Sciatic nerve (tissue), 2 donors: Measurements from ENCODE around the gene TRIM8. TPM values are rescaled to one million over a fixed set of nuclear protein-coding genes. Genes with fewer than 3 reads are reported as not detected.

Experiments used
- ATAC-seq: fragments of 200-7000 bp; cut with Tn5 transposase; one replicate; pipeline ENCODE4 v1.9.1; 2020; ENCODE audit warnings: mild to moderate bottlenecking, moderate library complexity
- DNase-seq: peaks from one replicate; pipeline ENCODE4 v3.0.0-alpha.2; 2020; ENCODE audit warnings: low spot score
- intact Hi-C: fragments of 100-400 bp; cut with DNase I; formaldehyde crosslinking; loops from one replicate; pipeline ENCODE4 v1.14.2; 2022
- total RNA-seq: library from RNA; stranded (reverse); fragmentation: NEBNext Ultra II Directional; extraction: Animal tissue kit (Norgen Biotek cat#: 25700); gene quantifications from one replicate; pipeline ENCODE4 v1.2.1, GENCODE V29; 2021
- donor health status: DM: no; HTN: no; CAD: no.
- donor health status: DM: no; HTN: no; CAD: no.

Gene TRIM8
- total RNA-seq, 1 donor from 2014 or later, result 164 TPM

DNA sequence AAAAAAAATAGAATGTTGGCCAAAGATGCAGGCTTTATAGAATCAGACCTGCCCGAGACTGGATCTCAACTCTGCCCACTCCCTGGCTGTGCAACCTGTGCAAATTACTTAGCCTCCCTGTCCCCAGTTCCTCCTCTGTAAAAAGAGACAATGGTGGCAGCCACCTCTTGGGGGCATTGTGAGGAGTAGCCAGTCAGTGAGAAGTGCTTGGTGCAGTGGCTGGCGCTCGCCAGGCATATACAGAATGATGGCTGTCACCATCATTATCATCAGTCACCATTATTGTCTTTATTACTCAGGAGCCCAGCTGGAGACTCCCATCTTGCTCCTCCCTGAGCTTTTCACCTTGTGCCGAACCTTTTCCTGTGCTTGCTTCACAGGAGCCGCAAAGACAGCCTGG lies 29.4 kb upstream of the TRIM8 start:
- DNase-seq, result no peak
- intact Hi-C loops, result no loop called here
- ATAC-seq, result no peak

DNA sequence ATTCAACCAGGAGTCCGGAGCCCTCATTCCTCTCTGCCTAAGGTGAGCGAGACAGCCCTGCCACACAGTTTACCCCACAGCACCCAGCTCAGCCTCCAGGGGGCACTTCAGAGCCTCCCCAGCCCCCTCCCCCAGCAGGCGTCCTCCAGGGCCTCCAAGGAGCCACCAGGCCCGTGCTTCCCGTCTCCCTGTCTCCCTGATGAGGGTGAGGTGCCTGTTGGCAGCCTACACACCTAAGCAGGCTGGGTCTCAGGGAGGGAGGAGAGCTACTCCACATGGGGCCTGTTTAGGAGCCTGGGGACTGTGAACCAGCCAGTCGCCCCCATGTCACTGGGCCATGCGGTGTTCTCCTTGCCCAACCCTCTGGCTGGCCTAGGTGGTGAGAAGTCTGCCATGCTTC lies 28.9 kb upstream of the TRIM8 start:
- ATAC-seq (no peak), DNase-seq (no peak)
- intact Hi-C loops, result no loop called here

DNA sequence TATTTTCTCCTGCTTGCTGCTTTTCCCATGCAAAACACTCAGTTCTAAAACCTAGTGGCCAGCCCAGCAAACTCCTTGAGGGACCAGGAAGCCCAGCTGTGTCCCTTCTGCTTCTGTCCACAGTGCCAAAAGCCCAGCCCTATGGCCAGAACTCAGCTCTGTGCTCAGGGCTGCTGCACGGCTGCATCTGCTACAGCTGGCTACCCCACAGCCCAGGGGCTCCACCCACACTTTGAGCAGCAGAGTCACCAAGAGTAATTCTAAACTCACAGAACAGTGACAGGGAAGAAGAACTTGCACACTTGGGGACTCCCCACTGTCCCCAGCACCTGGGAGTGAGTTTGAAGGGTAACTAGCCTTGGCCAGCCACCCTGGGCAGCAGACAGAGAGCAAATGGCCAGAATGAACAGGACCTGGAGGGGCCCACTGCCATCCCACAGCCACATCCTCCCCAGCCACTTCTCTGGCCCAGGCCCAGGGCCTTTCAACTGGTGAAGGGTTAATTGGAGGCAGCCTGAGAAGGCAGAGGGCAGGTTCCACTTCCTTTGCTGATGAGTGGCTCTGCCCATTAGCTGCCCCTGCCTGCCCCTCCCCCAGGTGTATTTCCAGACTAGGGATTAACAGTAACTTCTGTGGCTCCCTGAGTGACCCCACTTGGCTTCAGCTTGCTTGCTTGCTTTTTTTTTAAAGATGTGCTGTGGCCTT lies 28.1 kb upstream of the TRIM8 start:
- DNase-seq, result no peak

DNA sequence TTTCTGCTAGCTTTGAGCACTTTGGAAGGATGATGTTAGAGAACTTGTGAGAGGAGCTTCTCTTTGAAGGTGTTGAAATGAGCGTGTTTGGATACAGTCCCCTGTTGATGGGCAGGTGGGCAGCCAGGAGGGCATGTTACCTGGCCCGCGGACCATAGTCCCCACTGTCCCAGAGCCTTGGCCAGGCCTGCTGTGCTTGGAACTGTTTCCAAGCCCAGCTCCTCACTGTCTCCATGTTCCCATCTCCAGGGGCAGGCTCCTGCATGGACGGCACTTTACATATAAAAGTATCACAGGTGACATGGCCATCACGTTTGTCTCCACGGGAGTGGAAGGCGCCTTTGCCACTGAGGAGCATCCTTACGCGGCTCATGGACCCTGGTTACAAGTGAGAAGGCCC lies 27.2 kb upstream of the TRIM8 start:
- ATAC-seq, result no peak
- no peak for DNase-seq
- intact Hi-C loops, result no loop called here

More for the DNA sequence above, 28.1 kb upstream of the TRIM8 start:
- ATAC-seq, result peak; percentile 77
- intact Hi-C loops, result no loop called here

DNA sequence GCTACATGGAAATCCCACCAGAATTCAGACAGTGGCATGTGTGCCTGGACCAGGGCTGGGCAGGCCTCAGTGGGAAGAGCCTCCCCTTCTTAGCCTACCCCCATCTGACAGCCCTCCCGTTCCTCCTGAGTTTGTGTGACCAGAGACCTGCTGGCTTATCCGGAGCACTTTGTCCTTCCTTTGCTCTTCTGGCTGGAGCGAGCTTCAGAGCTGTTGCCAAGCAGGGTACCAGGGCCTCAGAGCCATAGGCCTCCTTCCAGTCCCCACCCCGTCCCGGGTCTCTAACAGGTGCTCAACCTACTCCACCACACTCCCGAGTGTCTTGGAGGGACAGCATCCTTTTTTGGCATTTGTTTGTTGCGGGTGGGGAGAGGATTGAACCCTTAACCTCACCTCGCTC lies 26.5 kb upstream of the TRIM8 start:
- DNase-seq (no peak), ATAC-seq (no peak)
- intact Hi-C loops, result no loop called here

DNA sequence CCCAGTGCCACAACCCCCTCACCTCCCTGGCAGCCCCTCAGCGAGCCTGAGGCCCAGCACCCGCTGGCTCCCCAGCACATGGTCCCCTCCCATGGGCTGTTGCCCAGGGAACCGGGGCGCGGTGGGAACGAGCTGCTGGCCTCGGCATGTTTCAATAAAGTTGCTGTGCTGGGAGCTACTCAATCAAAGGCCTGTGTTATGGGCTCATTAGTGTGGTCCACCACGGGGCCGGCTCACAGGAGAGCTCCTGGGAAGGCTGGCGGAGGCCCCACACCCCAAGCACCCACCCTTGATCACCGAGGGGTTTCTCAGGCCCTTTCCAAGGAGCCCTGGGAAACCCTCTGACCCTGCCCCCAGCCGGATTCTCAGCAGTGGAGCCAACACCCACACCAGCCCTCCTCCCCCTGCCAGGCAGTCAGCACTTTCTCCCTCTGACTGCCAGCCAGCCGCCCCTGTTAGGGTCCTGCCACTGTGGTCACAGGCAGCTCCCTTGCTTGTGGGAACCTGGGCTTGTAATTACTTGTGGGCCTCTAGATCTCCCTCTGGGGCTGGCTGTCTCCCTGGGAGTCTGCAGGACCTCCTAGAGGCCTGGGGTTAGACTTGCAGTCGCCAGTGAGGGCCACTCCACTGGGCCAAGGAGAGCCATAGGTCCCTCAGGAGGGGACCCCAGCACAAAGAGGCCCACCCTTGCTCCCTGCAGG lies 24.8 kb upstream of the TRIM8 start:
- ATAC-seq (no peak), DNase-seq (peak; percentile 56)
- intact Hi-C loops, result no loop called here

DNA sequence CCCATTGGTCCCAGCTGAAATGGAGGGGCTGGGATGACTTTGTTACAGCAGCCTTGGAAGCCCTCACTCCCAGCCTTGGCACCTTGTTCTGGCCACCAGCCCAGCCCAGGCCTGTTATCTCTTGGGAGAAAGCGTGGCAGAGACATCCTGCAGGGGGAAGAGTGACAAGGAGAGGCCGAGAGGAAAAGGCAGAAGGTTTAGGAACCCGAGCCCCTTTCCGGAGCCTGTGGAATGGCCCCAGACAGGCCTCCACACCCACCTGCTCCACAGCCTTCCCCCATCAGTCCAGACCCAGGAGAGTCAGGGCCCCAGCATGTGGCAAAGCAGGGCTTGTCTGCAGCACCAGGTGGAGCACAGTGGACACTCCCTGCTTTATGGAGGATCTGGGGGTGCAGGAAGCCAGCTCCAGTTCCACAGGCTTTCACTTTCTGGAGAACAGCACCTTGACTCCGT lies 24.1 kb upstream of the TRIM8 start:
- peak; percentile 58 for DNase-seq
- no peak for ATAC-seq
- intact Hi-C loops, result no loop called here

DNA sequence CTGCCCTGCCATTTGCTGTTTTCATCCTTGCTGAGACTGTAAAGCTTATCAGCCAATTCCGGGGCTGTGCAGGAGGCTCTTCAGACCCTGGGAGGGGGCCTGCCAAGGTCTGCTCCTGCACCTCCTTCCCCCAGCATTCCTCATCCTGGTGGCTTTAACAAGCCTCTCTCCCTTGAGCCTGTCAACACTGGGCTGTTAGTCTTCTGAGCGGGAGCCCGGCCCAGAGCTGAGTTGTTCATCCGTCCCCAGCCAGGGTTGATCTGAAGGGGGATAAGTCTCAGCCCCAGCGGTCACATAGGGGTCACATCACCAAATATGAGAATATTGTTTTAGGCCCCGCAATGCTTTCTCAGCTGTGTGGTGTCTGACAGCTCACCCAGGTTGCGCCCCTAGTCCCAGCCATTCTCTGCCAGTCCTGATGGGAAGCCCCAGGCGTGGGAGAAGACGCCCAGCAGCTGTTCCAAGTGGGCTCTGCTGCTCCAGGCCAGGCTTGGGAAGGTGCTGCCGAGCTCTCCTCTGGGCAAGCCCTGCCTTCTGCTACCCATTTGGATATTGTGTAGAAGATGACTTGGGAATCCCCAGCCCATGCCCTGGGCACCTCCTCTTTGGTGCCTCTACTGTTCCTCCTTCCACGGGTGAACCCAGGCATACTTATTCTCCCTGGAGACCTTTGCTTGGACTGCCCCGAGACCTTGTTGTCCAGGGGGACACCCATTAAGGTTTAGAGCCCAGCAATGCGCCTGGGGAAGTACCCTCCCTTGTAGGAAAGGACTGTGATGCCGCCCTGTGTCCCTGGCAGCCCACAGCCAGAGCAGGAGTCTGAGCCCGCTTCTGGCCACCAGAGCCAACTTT lies 23.5 kb upstream of the TRIM8 start:
- intact Hi-C loops, result no loop called here
- peak; percentile 59 for DNase-seq
- ATAC-seq, result peak; percentile 10

DNA sequence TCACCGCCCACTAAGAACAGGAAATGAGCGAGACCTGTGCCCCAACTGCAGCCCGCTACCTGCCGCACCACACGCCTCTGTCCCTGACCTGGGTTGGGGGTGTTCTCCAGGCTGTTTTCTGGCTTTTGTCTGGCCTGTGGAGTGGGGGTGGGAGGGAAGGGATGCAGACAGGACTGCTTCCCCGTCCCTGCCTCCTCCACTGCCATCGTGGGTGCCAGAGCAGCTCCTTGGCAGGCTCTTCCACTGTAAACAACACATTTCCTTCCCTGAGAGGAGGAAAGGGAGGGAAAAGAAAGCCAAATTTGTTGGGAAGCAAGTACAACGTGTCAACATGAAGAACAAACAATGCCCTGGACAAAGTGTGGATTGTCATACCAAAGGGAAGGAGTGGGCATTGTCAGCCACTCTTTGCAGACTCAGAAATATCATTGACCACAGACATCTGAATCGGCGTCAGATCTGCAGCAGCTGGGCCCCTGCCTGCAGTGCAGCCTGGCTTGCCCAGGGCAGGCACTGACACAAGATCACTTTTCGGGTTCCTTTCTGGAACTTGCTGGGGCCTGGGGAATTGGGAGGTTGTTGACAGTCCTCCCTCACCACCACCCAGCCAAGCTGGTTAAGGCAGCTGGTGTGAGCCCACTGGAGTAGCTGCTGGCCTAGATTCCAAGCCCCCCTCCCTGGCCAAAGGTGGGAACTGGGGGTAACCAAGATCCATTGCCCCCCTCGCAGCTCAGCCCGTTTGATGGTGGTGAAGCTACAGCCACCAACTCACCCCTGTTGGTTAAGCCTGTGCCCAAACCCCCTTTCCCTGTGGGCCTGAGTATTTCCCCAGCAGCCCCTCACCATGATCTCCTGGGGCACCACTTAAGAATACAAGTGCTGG lies 22.6 kb upstream of the TRIM8 start:
- intact Hi-C loops, result no loop called here
- ATAC-seq, result peak; percentile 7
- DNase-seq, result peak; percentile 55

DNA sequence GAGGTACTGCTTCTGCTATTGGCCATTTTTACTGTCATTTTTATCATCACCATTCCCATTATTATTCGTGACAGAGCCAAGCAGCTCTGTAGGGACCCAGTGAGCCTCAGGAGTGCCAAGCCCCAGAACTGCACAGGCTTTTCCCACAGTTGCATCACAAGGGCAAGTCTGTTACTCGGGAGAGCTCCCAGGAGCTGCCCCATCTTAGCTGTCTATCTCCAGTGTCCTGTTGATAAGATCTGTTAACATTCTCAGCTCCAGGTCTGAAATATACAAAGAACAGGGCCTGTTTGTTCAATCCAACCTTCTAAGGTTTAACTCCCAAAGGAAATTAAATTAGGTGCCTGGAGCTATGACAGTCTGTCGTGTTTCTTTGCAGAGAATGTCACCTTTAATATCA lies 20.2 kb upstream of the TRIM8 start:
- DNase-seq (no peak), ATAC-seq (no peak)
- intact Hi-C loops, result no loop called here

DNA sequence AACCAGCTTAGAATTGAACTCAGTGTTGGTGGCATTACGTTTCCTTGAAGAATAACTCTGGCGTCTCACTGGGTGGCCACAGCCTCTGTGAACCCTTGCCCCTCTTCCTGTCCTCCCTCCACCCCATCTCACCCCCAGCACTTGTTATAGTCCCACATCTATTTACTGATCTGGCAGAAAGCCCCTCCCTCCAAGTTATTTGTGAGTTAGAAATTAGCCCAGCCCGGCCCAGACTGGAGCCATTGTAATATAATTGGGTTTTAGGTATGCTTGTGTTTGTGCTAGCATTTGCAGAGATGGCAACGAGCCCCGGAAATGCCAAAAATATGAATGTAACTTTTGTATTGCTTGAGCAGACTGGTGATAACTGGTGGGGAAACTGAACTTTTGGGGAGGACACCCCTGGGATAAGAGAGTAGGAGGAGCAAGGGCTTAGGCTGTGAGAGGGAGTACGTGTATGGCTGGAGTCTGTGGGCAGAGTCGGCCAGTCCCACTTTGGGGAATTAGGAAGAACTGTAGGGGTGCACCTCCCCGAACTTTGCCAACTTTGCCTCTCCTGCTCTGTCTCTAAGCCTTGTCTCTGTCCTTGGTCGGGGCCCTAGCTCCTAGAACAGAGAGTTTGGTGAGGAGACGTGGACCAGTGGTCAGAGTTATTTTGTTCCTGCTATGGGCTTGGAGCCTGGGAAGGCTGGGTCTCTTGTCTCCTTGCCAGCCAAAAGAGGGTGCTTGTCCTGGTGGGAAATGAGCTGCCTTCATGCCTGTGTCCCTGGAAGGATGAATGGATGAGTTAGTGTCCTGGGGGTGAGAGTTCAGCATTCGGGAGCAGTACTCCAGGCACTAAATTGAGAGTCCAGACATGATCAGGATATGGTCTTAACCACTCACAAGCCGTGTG lies 19.3 kb upstream of the TRIM8 start:
- ATAC-seq (no peak), DNase-seq (peak; percentile 46)
- intact Hi-C loops, result no loop called here

DNA sequence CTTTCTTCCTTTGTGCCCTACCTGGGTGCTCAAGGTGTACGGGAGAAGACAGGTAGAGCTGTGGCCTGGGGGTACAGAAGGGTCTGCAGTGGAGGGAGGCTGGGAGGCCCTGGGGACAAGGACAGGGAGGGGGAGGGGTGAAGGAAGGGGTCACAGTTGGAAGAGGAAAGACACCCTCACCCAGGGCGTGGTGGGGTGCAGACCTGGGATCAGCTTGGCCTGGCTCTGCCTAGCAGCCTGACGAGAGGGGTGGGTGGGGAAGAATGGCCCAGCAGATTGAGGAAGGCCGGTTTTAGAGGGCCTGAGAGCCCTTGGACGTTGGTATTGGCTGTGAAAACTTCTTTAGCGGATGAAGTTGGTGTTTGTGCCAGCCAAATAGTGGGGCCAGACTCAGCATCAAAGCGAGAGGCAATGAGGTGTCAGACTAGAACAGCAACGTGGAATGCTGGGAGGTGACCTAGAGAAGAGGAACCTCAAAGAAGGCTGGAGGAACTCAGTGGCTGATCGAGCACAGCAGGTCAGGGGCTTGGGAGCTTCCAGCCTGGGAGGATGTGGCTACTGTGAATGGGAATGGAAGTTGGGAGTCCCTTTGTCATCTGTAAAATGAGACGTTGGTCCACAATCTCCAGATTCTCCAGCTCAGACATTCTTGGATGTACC lies 18.1 kb upstream of the TRIM8 start:
- ATAC-seq, result no peak
- intact Hi-C loops, result no loop called here
- peak; percentile 58 for DNase-seq

DNA sequence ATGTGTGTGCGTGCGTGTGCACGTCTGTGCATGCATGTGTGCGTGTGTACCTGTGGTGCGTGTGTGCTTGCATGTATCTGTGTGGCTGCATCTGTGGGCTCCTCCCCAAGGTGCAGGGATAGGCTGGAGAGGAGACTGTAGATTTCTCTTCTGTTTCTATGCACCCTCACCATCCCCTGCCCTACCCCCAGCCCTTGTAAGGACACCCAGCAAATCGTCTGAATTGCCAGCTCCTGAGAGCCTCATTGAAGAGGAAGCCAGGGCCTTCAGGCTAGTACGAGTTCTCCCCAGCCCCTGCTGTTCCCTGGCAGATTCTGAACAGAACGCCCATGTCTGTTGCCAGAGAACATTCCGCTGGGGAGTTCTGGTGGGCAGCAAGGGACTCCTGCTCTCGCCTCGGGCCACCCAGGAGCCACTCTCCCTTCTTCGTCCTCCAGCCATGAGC lies 17.0 kb upstream of the TRIM8 start:
- ATAC-seq (peak; percentile 9), DNase-seq (peak; percentile 49)
- intact Hi-C loops, result no loop called here

DNA sequence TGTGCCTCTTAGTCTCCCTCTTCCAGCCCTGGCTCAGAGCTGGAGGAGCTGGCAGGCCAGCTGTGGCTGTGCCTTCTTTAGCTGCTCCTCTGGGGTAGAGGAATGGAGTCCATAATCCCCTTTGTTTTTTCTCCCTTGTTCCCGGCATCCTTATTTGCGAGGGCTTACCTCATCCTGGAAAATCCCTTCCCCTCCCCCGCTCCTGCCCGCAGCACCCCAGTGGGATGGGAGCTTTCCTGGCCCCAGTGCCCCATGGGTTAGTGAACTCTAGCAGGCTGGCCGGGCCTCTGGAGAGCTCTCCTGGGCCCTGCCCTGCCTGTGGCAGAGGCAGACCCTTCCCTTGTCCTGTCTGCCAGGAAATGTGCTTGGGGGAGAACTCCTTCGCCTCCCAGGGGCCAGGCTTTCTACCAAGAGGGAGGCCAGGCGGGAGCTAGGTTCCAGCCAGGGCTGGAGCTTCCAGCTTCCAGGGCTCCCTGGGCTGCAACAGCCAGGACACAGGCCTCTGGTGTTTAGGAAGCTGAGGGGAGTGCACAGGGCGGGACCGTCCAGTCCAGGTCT lies 16.5 kb upstream of the TRIM8 start:
- intact Hi-C loops, result no loop called here
- DNase-seq (peak; percentile 78), ATAC-seq (peak; percentile 70)

DNA sequence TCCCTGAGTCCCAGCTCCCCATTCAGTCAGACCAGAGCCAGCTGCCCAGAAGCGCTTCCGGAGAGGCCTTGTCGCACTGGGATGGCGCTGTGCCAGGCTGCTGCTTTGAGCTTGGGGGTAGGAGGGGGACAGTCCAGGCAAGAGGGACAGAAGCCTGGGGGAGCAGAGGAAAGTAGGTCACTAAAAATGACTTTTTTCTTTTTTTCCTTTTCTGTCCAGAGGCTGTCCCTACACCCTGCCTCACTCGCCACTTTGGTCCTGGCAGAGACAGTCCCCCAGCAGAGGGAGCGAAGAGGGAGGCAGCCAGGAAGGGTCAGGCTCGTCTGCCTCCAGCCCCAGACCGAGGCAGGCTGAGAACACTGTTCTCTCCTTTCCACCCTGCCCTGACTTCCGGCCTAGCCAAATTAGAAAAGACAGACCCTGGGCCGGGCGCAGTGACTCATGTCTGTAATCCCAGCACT lies 15.8 kb upstream of the TRIM8 start:
- DNase-seq, result peak; percentile 87
- intact Hi-C loops, result no loop called here

DNA sequence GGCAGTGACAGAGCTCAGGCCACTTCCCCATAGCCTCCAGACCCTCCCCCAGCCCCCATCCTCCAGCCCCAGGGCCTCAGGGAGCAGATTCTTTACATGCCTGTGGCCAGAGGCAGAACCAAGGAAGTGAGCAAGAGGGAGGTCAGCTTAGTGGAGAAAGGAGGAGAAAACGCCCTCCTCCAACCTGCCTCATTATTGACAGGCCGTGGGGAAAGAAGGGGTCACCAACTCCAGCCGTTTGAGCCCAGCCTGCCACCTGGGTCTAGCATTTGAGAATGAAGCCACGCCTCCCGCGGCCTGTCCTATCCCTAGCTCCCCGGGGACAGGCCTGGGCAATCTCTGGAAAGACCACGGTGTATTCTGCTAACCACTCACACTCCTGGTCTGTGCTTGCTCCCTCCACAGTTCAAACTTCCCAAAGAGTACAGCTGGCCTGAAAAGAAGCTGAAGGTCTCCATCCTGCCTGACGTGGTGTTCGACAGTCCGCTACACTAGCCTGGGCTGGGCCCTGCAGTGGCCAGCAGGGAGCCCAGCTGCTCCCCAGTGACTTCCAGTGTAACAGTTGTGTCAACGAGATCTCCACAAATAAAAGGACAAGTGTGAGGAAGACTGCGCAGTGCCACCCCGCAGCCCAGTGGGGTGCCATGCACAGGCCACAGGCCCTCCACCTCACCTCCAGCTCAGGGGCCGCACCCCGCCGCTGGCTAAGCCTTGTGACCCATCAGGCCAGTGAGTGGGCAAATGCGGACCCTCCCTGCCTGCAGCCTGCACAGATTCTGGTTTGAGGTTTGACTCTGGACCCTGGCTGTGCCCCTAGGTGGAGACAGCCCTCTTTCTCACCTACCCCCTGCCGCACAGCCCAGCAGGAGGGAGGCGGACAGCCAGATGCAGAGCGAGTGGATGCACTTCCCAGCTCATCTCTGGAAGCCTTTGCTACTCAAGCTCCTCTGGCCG lies 14.3 kb upstream of the TRIM8 start:
- ATAC-seq, result peak; percentile 2
- peak; percentile 70 for DNase-seq
- intact Hi-C loops, result no loop called here

More for the DNA sequence above, 15.8 kb upstream of the TRIM8 start:
- ATAC-seq, result peak; percentile 41
